GM12874 (cell line): ENCODE results near the gene DPP7.

Source experiments
- TF ChIP-seq, protein P1 (sequence below): IDR thresholded peaks from 2 replicates; pipeline ENCODE4 v1.5.1; 2011; ENCODE audit warnings: low read depth, mild to moderate bottlenecking, control low read depth, low read length, moderate library complexity; ENCODE audit not compliant: insufficient read depth

The DPP7 gene

DNA sequence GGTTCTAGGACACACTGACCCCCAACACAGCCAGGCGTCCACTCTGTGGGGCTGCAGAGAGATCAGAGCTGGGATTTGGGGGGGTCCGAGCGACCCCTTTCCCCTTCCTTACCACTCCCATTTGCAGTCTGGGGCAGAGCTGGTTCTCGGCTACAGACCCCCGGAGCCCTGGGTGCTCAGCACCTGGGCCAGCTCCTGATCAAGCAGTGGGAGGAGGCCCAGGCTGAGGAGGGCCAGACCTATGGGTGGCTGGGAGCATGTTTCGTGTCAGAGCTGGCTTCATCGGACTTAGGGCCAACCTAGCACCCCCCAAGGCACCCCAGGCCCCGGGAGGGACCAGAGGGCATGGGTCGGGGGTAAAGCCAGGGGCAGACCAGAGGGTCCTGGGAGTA lies 32.0 kb upstream of the DPP7 start:
- TF ChIP-seq, protein P1, sequence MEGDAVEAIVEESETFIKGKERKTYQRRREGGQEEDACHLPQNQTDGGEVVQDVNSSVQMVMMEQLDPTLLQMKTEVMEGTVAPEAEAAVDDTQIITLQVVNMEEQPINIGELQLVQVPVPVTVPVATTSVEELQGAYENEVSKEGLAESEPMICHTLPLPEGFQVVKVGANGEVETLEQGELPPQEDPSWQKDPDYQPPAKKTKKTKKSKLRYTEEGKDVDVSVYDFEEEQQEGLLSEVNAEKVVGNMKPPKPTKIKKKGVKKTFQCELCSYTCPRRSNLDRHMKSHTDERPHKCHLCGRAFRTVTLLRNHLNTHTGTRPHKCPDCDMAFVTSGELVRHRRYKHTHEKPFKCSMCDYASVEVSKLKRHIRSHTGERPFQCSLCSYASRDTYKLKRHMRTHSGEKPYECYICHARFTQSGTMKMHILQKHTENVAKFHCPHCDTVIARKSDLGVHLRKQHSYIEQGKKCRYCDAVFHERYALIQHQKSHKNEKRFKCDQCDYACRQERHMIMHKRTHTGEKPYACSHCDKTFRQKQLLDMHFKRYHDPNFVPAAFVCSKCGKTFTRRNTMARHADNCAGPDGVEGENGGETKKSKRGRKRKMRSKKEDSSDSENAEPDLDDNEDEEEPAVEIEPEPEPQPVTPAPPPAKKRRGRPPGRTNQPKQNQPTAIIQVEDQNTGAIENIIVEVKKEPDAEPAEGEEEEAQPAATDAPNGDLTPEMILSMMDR, result no peak

- TF ChIP-seq, protein P1, result no peak
These were observed 31.4 kb upstream of the DPP7 start for GRCh38 chr9:137145731-137146526.

DNA sequence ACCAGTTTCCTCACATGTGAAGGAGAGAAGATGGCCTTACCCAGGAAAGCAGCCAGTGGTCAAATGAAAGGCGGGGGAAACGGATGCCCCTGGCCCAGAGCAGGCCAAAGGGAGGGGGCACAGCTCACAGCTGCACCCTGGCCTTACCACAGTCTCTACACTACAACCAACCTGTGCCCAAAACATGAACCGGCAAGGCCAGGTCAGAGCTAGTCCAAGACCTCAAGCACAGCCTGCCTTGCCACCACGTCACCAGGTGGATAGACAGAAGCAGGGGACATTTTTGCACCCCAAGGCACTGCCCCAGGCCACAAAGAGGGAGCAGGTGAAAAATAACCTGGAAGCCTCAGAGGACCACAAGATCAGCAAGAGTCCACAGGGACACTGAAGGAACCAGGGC lies 28.9 kb upstream of the DPP7 start:
- TF ChIP-seq, protein P1, result no peak

DNA sequence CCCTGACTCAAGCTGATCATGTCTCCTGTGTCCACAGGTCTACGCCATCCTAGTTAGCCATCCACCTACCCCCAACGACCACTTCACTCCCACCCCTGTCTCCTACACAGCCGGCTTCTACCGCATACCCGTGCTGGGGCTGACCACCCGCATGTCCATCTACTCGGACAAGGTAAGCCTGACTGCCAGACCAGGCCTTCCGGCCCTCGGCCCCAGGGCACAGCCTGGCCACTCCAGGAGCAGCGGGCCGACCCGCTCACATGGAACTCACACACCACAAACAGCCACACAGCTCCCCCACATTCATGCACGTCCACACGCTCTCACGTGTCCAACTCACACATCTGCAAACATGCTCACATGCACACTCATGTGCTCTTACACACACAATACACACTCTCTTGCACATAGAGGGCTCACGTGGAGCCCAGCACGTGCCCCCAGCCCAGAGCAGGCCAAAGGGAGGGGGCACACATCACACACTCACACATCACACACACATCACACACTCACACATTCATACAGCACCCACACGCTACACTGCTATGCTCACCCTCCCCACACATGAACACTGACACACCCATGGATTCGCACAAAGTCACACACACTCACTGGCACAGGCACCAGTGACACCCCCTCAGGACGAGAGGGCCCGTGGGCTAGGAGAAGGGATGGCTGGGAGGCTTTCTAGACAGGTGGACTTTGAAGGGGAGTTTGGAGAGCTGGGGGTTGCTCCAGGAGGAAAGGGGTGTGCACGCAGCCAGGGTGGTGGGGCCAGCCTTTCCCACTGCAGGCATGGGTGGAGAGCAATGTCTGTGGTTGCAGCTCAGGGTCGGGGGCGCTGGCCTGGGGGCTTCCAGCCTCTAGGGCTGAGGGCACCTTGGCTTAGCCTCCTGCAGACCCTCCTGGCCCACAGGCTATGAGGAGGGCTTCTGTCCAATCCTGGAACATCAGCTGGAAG lies 27.7 kb upstream of the DPP7 start:
- TF ChIP-seq, protein P1, result no peak

- TF ChIP-seq, protein P1, result no peak
These were observed 26.7 kb upstream of the DPP7 start for GRCh38 chr9:137141050-137141810.

GRCh38 chr9:137140151-137141012 lies 25.8 kb upstream of the DPP7 start:
- TF ChIP-seq, protein P1, result no peak
